Skeletal muscle satellite cell (primary cell): Measurements from ENCODE around the gene MIXL1.

Experiments
- H3K27me3 ChIP-seq: 2 replicates; pipeline ENCODE4 v1.7.0; 2013; ENCODE audit warnings: low read length; ENCODE audit not compliant: control insufficient read depth, insufficient read depth
- H3K36me3 ChIP-seq: 2 replicates; pipeline ENCODE4 v1.7.0; 2013; ENCODE audit warnings: mild to moderate bottlenecking, control low read depth, low read length; ENCODE audit not compliant: insufficient read depth
- H3K4me1 ChIP-seq: 2 replicates; pipeline ENCODE4 v1.7.0; 2013; ENCODE audit warnings: low read length; ENCODE audit not compliant: control insufficient read depth, insufficient read depth
- H3K4me2 ChIP-seq: 2 replicates; pipeline ENCODE4 v1.7.0; 2013; ENCODE audit warnings: mild to moderate bottlenecking, low read length
- H3K4me3 ChIP-seq: 2 replicates; pipeline ENCODE4 v1.7.0; 2013; ENCODE audit warnings: low read length
- H3K9ac ChIP-seq: 2 replicates; pipeline ENCODE4 v1.7.0; 2013; ENCODE audit warnings: mild to moderate bottlenecking, low read depth, low read length, moderate library complexity
- H3K9me3 ChIP-seq: replicated peaks from 2 replicates; pipeline ENCODE4 v1.7.0; 2013; ENCODE audit warnings: mild to moderate bottlenecking, control low read depth, low read length

The MIXL1 gene

GRCh38 chr1:226216056-226216455, 7.4 kb upstream of the MIXL1 start:
- H3K36me3 ChIP-seq, result no peaks in the 10 kb centered on the region
- H3K4me1 ChIP-seq, result no peaks in the 10 kb centered on the region
- H3K9ac ChIP-seq, result no peak overlapping the region
- H3K9me3 ChIP-seq, result no peaks in the 10 kb centered on the region
- peaks cover 8% of the 10 kb centered on the region for H3K27me3 ChIP-seq
- H3K4me2 ChIP-seq, result no peak overlapping the region
- H3K4me3 ChIP-seq, result no peak overlapping the region

GRCh38 chr1:226217273-226217672, 6.2 kb upstream of the MIXL1 start:
- Histone ChIP-seq H3K9me3 (no peaks in the 10 kb centered on the region), H3K9ac (no peak overlapping the region), H3K27me3 (peaks cover 7% of the 10 kb centered on the region), H3K4me3 (no peak overlapping the region), H3K4me1 (no peaks in the 10 kb centered on the region), H3K36me3 (no peaks in the 10 kb centered on the region), H3K4me2 (no peak overlapping the region)

- Histone ChIP-seq H3K9me3 (no peaks in the 10 kb centered on the region), H3K36me3 (no peaks in the 10 kb centered on the region), H3K4me3 (no peak overlapping the region), H3K4me1 (no peaks in the 10 kb centered on the region), H3K9ac (no peak overlapping the region), H3K27me3 (peaks cover 18% of the 10 kb centered on the region), H3K4me2 (no peak overlapping the region)
These were observed 2.8 kb upstream of the MIXL1 start for GRCh38 chr1:226220473-226221189.

- Histone ChIP-seq H3K4me2 (no peak overlapping the region), H3K9ac (no peak overlapping the region), H3K9me3 (no peaks in the 10 kb centered on the region), H3K27me3 (peaks cover 18% of the 10 kb centered on the region), H3K4me3 (no peak overlapping the region), H3K4me1 (no peaks in the 10 kb centered on the region), H3K36me3 (no peaks in the 10 kb centered on the region)
These were observed 778 bp upstream of the MIXL1 start for GRCh38 chr1:226222686-226223085.

- Histone ChIP-seq H3K4me1 (no peaks in the 10 kb centered on the region), H3K4me2 (peak overlapping the region; percentile 92), H3K4me3 (peak overlapping the region; percentile 72), H3K9me3 (no peaks in the 10 kb centered on the region), H3K36me3 (no peaks in the 10 kb centered on the region), H3K27me3 (peaks cover 18% of the 10 kb centered on the region), H3K9ac (no peak overlapping the region)
These were observed 351 bp downstream of the MIXL1 start for GRCh38 chr1:226223786-226224244.

- no peak overlapping the region for H3K4me3 ChIP-seq
- H3K4me1 ChIP-seq, result no peaks in the 10 kb centered on the region
- H3K4me2 ChIP-seq, result no peak overlapping the region
- no peak overlapping the region for H3K9ac ChIP-seq
- H3K9me3 ChIP-seq, result no peaks in the 10 kb centered on the region
- H3K36me3 ChIP-seq, result peaks cover 5% of the 10 kb centered on the region
- peaks cover 12% of the 10 kb centered on the region for H3K27me3 ChIP-seq
These were observed 3.1 kb downstream of the MIXL1 start for GRCh38 chr1:226226601-226227000.

GRCh38 chr1:226233293-226233692, 9.8 kb downstream of the MIXL1 start:
- peaks cover 5% of the 10 kb centered on the region for H3K36me3 ChIP-seq
- H3K4me3 ChIP-seq, result no peak overlapping the region
- no peaks in the 10 kb centered on the region for H3K27me3 ChIP-seq
- no peaks in the 10 kb centered on the region for H3K9me3 ChIP-seq
- H3K4me2 ChIP-seq, result no peak overlapping the region
- no peaks in the 10 kb centered on the region for H3K4me1 ChIP-seq
- H3K9ac ChIP-seq, result no peak overlapping the region

- Histone ChIP-seq H3K36me3 (peaks cover 5% of the 10 kb centered on the region), H3K4me2 (no peak overlapping the region), H3K4me1 (no peaks in the 10 kb centered on the region), H3K9ac (no peak overlapping the region), H3K27me3 (no peaks in the 10 kb centered on the region), H3K4me3 (no peak overlapping the region), H3K9me3 (no peaks in the 10 kb centered on the region)
These were observed 10.3 kb downstream of the MIXL1 start for GRCh38 chr1:226233806-226234205.

- no peaks in the 10 kb centered on the region for H3K27me3 ChIP-seq
- H3K36me3 ChIP-seq, result no peaks in the 10 kb centered on the region
- no peak overlapping the region for H3K9ac ChIP-seq
- H3K4me2 ChIP-seq, result no peak overlapping the region
- no peak overlapping the region for H3K4me3 ChIP-seq
- no peaks in the 10 kb centered on the region for H3K4me1 ChIP-seq
- H3K9me3 ChIP-seq, result no peaks in the 10 kb centered on the region
These were observed 13.4 kb downstream of the MIXL1 start for GRCh38 chr1:226236826-226237225.

GRCh38 chr1:226239421-226239820, 16.0 kb downstream of the MIXL1 start:
- H3K4me3 ChIP-seq, result no peak overlapping the region
- H3K4me2 ChIP-seq, result no peak overlapping the region
- H3K36me3 ChIP-seq, result no peaks in the 10 kb centered on the region
- H3K9ac ChIP-seq, result no peak overlapping the region
- H3K4me1 ChIP-seq, result no peaks in the 10 kb centered on the region
- no peaks in the 10 kb centered on the region for H3K27me3 ChIP-seq
- no peaks in the 10 kb centered on the region for H3K9me3 ChIP-seq

GRCh38 chr1:226248091-226248490, 24.6 kb downstream of the MIXL1 start:
- Histone ChIP-seq H3K4me3 (no peak overlapping the region), H3K9ac (no peak overlapping the region), H3K4me2 (no peak overlapping the region), H3K4me1 (no peaks in the 10 kb centered on the region), H3K27me3 (no peaks in the 10 kb centered on the region), H3K9me3 (no peaks in the 10 kb centered on the region), H3K36me3 (peaks cover 3% of the 10 kb centered on the region)

- no peak overlapping the region for H3K9ac ChIP-seq
- H3K36me3 ChIP-seq, result peaks cover 3% of the 10 kb centered on the region
- no peaks in the 10 kb centered on the region for H3K27me3 ChIP-seq
- no peaks in the 10 kb centered on the region for H3K4me1 ChIP-seq
- H3K4me2 ChIP-seq, result no peak overlapping the region
- no peak overlapping the region for H3K4me3 ChIP-seq
- no peaks in the 10 kb centered on the region for H3K9me3 ChIP-seq
These were observed 25.3 kb downstream of the MIXL1 start for GRCh38 chr1:226248796-226249195.
